Muscle layer of duodenum (tissue), 2 donors: Measurements from ENCODE around the gene ELFN2.

ENCODE experiments used
- H3K27ac ChIP-seq: one replicate; pipeline ENCODE4 v1.7.0; 2013; ENCODE audit warnings: mild to moderate bottlenecking, low read length
- H3K27me3 ChIP-seq: one replicate; pipeline ENCODE4 v1.7.0; 2013; ENCODE audit warnings: low read depth, mild to moderate bottlenecking, control low read depth, low read length
- H3K36me3 ChIP-seq, 2 donors: one replicate each; pipeline ENCODE4 v1.7.0; 2013; ENCODE audit warnings: low read length in 2 of 2, control low read depth in 1 of 2, mild to moderate bottlenecking in 1 of 2; ENCODE audit not compliant: insufficient read depth in 2 of 2, control insufficient read depth in 1 of 2
- H3K4me1 ChIP-seq, 2 donors: one replicate each; pipeline ENCODE4 v1.7.0; 2013; ENCODE audit warnings: low read length in 2 of 2, mild to moderate bottlenecking in 2 of 2, control low read depth in 1 of 2, moderate library complexity in 1 of 2; ENCODE audit not compliant: insufficient read depth in 2 of 2, control insufficient read depth in 1 of 2
- H3K4me3 ChIP-seq, 2 donors: one replicate each; pipeline ENCODE4 v1.7.0; 2013; ENCODE audit warnings: low read length in 2 of 2, low read depth in 1 of 2, mild to moderate bottlenecking in 1 of 2
- H3K9me3 ChIP-seq, 2 donors: one replicate each; pipeline ENCODE4 v1.7.0; 2013; ENCODE audit warnings: low read length in 2 of 2, control low read depth in 1 of 2, mild to moderate bottlenecking in 1 of 2; ENCODE audit not compliant: control insufficient read depth in 1 of 2
- donor health status: healthy.

ELFN2 gene

GRCh38 chr22:37392721-37393328 is 34.5 kb downstream of the ELFN2 start:
- Histone ChIP-seq H3K27me3 (no peaks in the 10 kb centered on the region), H3K4me1 (no peaks in the 10 kb centered on the region), H3K27ac (no peak overlapping the region), H3K4me3 (no peak overlapping the region), H3K9me3 (no peaks in the 10 kb centered on the region), H3K36me3 (no peaks in the 10 kb centered on the region)

DNA sequence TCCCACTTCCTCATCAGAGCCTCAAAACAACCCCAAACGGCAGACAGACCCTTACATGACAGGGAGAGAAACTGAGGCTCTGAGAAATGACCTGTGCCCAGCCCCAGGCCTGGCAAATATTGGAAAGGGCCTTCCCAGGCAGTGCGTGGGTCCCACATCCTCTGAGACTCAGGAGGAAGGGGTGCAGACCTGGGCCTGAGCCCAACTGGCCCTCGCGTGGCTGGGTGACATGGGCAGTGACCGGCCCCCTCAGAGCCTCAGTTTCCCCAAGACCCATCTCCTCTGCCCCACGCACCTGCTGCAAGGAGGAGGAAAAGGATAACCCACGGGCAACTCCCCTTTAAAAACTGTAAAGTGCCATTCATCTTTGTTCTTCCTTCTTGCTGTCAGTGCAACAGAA is 35.6 kb downstream of the ELFN2 start:
- Histone ChIP-seq H3K27ac (no peak overlapping the region), H3K36me3 (no peaks in the 10 kb centered on the region), H3K27me3 (no peaks in the 10 kb centered on the region)

DNA sequence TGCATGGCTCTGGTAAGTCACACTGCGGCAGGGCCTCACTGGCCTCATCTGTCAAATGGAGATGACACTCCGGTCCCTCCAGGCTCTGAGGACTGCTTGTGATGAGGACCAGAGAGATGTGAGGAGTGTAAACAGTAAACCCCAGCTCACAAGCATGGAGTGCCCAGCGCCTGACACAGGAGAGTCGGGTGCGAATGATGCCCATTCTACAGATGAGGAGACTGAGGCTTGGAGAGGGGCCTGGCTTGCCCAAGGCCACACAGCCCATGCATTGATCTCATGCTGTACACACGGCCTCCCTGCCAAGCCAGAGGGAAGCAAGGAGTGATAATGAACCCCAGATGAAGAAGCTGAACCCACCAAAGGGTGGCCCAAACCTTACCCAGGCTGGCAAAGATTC is 37.2 kb downstream of the ELFN2 start:
- Histone ChIP-seq H3K9me3 (no peaks in the 10 kb centered on the region), H3K4me3 (no peak overlapping the region), H3K4me1 (no peaks in the 10 kb centered on the region), H3K27ac (no peak overlapping the region), H3K27me3 (no peaks in the 10 kb centered on the region), H3K36me3 (no peaks in the 10 kb centered on the region)

More for the DNA sequence above, 35.6 kb downstream of the ELFN2 start:
- Histone ChIP-seq H3K4me1 (no peaks in the 10 kb centered on the region), H3K9me3 (no peaks in the 10 kb centered on the region), H3K4me3 (no peak overlapping the region)

DNA sequence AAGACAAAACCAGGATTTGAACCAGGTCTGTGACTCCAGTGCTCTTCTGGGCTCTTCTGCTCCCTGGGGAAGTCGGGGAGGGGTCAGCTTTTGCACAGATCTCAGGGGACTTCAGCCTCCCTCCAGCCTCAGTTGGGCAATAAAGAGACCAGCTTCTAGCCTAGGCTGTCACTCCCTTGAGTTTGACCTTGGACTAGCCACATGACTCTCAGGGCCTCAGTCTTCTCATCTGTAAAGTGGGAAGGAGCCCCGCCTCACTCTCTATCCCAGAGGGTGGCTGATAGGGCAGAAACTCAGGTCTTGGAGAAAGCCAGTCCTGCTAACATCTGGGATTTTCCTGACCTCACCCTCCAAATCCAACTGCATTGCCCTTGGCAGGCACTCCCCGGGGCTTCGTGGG is 38.7 kb downstream of the ELFN2 start:
- no peak overlapping the region for H3K27ac ChIP-seq
- no peak overlapping the region for H3K4me3 ChIP-seq
- no peaks in the 10 kb centered on the region for H3K9me3 ChIP-seq
- no peaks in the 10 kb centered on the region for H3K4me1 ChIP-seq
- no peaks in the 10 kb centered on the region for H3K27me3 ChIP-seq
- H3K36me3 ChIP-seq: no peaks in the 10 kb centered on the region

- Histone ChIP-seq H3K27ac (no peak overlapping the region), H3K27me3 (no peaks in the 10 kb centered on the region), H3K36me3 (no peaks in the 10 kb centered on the region), H3K9me3 (no peaks in the 10 kb centered on the region), H3K4me1 (no peaks in the 10 kb centered on the region), H3K4me3 (no peak overlapping the region)
Observed at GRCh38 chr22:37387793-37388192, 39.5 kb downstream of the ELFN2 start.

- no peaks in the 10 kb centered on the region for H3K9me3 ChIP-seq
- no peaks in the 10 kb centered on the region for H3K36me3 ChIP-seq
- H3K27ac ChIP-seq: no peak overlapping the region
- H3K4me1 ChIP-seq: no peaks in the 10 kb centered on the region
- H3K4me3 ChIP-seq: no peak overlapping the region
- H3K27me3 ChIP-seq: no peaks in the 10 kb centered on the region
Observed at GRCh38 chr22:37386441-37386840, 40.8 kb downstream of the ELFN2 start.

GRCh38 chr22:37384691-37385090 is 42.6 kb downstream of the ELFN2 start:
- H3K27ac ChIP-seq: no peak overlapping the region
- H3K9me3 ChIP-seq: no peaks in the 10 kb centered on the region
- no peaks in the 10 kb centered on the region for H3K27me3 ChIP-seq
- no peak overlapping the region for H3K4me3 ChIP-seq
- no peaks in the 10 kb centered on the region for H3K4me1 ChIP-seq
- H3K36me3 ChIP-seq: no peaks in the 10 kb centered on the region

DNA sequence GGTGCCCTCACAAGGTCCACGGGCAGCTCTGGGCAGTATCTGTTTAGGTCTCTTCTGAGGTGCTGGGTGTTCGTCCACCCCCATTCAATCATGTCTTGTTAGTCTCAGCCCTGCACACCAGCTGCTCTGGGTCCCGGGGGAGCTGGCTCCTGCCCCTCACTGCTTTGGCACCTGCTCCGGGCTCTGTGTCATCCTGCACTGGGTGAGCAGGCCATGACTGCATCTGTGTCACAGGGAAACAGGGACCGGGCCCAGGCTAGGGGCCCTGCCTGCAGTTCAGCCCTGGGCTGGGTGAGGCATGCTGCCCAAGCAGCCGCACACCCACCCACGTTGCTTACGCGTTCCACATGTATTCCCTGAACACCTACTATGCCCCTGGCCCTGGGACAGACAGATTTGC is 43.9 kb downstream of the ELFN2 start:
- Histone ChIP-seq H3K4me1 (no peaks in the 10 kb centered on the region), H3K4me3 (no peak overlapping the region)

DNA sequence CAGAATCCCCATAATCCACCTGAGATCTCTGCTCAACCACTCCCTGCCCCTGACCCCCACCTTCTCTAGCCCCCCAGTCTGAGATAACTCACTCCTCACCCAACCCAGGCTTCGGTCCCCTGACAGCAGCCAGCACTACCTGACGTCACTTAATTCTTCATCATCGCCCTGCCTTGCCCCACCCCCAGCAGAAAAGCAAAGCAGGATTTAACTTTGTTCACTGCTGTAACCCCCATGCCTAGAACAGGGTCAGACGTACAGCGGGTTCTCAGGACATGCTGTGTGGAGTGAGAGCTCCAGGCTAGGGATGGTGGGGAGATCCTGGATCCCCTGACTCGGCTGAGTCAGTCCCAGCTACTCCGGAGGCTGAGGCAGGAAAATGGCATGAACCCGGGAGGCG is 45.8 kb downstream of the ELFN2 start:
- Histone ChIP-seq H3K9me3 (no peaks in the 10 kb centered on the region), H3K27ac (no peak overlapping the region), H3K27me3 (peaks cover 8% of the 10 kb centered on the region), H3K4me1 (no peaks in the 10 kb centered on the region), H3K4me3 (no peak overlapping the region), H3K36me3 (no peaks in the 10 kb centered on the region)

More for the DNA sequence above, 43.9 kb downstream of the ELFN2 start:
- H3K27me3 ChIP-seq: no peaks in the 10 kb centered on the region
- H3K9me3 ChIP-seq: no peaks in the 10 kb centered on the region
- H3K36me3 ChIP-seq: no peaks in the 10 kb centered on the region
- H3K27ac ChIP-seq: no peak overlapping the region

GRCh38 chr22:37379722-37380121 is 47.6 kb downstream of the ELFN2 start:
- H3K27me3 ChIP-seq: peaks cover 8% of the 10 kb centered on the region
- no peaks in the 10 kb centered on the region for H3K9me3 ChIP-seq
- no peaks in the 10 kb centered on the region for H3K4me1 ChIP-seq
- no peaks in the 10 kb centered on the region for H3K36me3 ChIP-seq
- no peak overlapping the region for H3K27ac ChIP-seq
- no peak overlapping the region for H3K4me3 ChIP-seq

- Histone ChIP-seq H3K27ac (no peak overlapping the region), H3K9me3 (no peaks in the 10 kb centered on the region), H3K4me3 (no peak overlapping the region), H3K4me1 (no peaks in the 10 kb centered on the region), H3K36me3 (no peaks in the 10 kb centered on the region), H3K27me3 (peaks cover 8% of the 10 kb centered on the region)
Observed at GRCh38 chr22:37379085-37379484, 48.2 kb downstream of the ELFN2 start.

DNA sequence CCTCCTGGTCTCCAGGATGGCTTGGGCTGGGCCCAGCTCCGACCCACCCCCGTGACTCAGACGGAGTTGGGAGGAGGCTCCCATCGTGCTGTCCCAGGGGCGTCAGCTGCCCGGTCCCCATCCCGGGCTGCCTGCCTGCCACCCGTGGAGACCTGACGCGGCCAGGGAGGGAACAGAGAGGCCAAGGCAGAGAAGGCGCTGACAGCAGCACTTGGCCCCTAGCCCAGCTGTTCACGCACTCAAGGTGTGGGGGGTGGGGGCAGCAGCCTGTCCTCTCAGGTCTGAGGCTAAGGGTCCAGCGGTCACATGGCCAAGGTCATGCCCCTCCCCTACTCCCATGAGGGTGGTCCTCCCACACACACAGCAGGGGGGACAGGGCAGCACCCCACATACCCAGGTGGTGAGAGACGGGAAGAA is 48.6 kb downstream of the ELFN2 start:
- no peak overlapping the region for H3K4me3 ChIP-seq
- H3K4me1 ChIP-seq: no peaks in the 10 kb centered on the region
- no peaks in the 10 kb centered on the region for H3K36me3 ChIP-seq
- no peak overlapping the region for H3K27ac ChIP-seq
- peaks cover 8% of the 10 kb centered on the region for H3K27me3 ChIP-seq
- H3K9me3 ChIP-seq: no peaks in the 10 kb centered on the region
